HG02588 (cell line): Measurements from ENCODE around the gene INHBC.
A peak's percentile ranks its signal among the peaks of the same experiment; 100 is the strongest.

Source experiments
- ATAC-seq: cut with Tn5 transposase; IDR thresholded peaks from one replicate; pipeline ENCODE4 v1.9.1; 2021; ENCODE audit warnings: mild to moderate bottlenecking, moderate library complexity; ENCODE audit not compliant: unreplicated experiment

Gene INHBC

DNA sequence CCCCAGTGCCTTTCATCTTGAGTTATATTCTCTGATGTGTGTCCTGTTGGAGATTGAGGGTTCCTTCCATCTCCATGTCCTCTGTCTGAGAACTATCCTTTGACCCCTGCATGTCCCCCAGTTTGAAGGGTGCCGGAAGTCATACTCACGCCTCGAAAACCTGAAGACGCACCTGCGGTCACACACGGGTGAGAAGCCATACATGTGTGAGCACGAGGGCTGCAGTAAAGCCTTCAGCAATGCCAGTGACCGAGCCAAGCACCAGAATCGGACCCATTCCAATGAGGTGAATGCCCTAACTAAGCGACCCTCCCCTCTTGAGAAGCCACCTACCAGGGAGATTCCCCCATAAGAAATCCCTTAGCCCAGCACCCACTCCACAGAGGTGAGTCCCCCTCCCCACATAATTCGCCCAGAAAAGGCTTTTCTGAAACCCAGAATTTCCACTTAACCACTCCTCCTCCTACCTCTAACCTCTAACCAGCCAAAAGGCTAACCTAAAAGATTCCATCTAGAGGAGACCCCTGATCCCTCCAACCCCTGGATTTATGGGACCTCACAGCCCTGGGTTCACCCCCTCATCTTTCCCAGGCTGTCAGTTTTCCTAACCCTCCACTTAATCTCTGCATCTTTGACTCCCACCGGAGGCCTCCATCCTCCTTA lies 32.8 kb downstream of the INHBC start:
- no peak for ATAC-seq

DNA sequence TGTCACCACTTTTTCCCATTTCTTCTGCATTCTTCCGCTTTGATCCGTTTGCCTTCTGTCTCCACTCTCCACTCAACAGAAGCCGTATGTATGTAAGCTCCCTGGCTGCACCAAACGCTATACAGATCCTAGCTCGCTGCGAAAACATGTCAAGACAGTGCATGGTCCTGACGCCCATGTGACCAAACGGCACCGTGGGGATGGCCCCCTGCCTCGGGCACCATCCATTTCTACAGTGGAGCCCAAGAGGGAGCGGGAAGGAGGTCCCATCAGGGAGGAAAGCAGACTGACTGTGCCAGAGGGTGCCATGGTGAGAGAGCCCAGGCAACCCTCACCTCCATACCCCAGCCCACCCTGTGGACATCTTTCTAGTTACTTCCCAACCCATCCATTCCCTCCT lies 33.3 kb downstream of the INHBC start:
- no peak for ATAC-seq

DNA sequence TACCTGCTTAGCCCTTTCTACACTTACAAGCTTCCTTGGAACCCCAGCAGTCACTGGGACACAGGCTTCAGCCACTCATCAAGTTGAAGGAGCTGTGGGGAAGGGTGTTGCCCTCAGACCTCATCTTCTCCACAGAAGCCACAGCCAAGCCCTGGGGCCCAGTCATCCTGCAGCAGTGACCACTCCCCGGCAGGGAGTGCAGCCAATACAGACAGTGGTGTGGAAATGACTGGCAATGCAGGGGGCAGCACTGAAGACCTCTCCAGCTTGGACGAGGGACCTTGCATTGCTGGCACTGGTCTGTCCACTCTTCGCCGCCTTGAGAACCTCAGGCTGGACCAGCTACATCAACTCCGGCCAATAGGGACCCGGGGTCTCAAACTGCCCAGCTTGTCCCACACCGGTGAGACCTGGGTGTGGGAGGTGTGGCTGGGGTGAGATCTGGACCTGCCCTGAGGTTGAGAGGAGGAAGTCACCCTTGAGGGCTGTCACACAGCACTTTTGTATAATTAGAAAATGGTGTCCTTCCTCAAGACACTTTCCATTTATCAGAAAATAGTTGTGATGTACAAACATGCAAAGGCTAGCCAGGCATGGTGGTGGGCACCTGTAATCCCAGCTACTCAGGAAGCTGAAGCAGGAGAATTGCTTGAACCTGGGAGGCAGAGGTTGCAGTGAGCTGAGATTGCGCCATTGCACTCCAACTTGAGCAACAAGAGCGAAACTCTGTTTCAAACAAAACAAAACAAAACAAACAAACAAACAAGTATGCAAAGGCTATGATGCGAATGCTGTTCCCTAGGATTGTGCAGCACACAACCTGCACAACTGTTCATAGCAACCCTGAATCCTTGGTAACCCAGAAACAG lies 34.9 kb downstream of the INHBC start:
- no peak for ATAC-seq

DNA sequence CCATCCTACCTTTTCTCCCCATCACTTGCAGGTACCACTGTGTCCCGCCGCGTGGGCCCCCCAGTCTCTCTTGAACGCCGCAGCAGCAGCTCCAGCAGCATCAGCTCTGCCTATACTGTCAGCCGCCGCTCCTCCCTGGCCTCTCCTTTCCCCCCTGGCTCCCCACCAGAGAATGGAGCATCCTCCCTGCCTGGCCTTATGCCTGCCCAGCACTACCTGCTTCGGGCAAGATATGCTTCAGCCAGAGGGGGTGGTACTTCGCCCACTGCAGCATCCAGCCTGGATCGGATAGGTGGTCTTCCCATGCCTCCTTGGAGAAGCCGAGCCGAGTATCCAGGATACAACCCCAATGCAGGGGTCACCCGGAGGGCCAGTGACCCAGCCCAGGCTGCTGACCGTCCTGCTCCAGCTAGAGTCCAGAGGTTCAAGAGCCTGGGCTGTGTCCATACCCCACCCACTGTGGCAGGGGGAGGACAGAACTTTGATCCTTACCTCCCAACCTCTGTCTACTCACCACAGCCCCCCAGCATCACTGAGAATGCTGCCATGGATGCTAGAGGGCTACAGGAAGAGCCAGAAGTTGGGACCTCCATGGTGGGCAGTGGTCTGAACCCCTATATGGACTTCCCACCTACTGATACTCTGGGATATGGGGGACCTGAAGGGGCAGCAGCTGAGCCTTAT lies 35.8 kb downstream of the INHBC start:
- ATAC-seq, result no peak

DNA sequence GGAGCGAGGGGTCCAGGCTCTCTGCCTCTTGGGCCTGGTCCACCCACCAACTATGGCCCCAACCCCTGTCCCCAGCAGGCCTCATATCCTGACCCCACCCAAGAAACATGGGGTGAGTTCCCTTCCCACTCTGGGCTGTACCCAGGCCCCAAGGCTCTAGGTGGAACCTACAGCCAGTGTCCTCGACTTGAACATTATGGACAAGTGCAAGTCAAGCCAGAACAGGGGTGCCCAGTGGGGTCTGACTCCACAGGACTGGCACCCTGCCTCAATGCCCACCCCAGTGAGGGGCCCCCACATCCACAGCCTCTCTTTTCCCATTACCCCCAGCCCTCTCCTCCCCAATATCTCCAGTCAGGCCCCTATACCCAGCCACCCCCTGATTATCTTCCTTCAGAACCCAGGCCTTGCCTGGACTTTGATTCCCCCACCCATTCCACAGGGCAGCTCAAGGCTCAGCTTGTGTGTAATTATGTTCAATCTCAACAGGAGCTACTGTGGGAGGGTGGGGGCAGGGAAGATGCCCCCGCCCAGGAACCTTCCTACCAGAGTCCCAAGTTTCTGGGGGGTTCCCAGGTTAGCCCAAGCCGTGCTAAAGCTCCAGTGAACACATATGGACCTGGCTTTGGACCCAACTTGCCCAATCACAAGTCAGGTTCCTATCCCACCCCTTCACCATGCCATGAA lies 36.5 kb downstream of the INHBC start:
- no peak for ATAC-seq

- no peak for ATAC-seq
Measured at GRCh38 chr12:57471661-57472060, 37.1 kb downstream of the INHBC start.

DNA sequence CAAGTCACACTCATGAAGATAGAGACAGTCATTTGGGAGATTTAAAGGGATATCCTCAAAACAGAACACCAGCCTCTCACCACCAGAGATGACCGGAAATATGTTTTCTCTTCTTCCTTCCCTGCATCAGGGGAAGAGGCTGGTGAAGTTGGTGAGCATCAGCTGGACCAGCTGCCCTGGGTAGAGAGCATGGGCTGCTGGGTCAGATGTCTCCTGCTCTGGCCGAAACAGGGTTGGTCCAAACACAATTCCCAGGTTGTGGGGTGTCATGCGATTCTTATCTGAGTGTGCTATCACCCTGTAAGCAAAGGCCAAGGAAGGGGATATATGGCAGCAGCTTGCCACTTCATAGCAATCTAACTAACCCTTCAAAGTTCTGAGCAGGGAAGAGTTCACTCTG lies 37.8 kb downstream of the INHBC start:
- no peak for ATAC-seq

GRCh38 chr12:57473392-57473791 lies 38.8 kb downstream of the INHBC start:
- ATAC-seq, result no peak

DNA sequence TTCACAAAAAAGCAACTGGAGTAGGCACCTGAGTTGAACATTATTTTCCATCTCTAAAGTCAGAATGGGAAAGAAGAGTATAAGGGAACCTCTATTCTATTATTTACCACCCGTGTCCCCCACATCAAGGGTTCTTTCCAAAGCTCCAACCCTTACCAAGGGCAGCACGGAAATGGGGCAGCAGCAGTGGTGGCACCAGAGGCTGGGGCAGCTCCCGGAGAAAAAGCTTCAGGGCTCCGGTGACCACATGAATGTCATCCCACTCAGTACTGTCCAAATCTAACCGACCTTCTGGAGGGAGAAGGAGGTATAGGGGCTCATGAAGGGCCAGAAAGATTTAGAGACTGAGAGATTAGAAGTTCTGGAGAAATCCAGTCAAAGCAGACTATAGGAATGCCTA lies 39.3 kb downstream of the INHBC start:
- ATAC-seq, result no peak

DNA sequence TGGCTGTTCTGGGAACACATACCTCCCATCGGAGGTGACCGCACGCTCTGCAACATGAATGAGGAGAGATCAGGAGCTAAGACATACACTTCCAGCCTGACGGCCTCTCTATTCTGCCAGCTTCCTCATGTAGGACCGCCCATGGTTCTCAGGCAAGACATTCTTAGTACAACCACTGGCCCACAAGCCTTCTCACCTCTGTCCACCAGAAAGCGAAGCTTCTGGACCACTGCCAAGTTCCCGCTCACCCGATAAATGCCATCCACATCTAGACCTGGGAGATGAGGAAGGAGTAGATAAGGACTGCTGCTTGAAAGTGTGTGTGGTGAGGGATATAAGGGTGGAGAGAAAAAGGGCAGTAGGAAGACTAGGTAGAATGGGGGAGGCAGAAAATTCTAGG lies 39.8 kb downstream of the INHBC start:
- ATAC-seq, result no peak

GRCh38 chr12:57474862-57475261 lies 40.3 kb downstream of the INHBC start:
- no peak for ATAC-seq

DNA sequence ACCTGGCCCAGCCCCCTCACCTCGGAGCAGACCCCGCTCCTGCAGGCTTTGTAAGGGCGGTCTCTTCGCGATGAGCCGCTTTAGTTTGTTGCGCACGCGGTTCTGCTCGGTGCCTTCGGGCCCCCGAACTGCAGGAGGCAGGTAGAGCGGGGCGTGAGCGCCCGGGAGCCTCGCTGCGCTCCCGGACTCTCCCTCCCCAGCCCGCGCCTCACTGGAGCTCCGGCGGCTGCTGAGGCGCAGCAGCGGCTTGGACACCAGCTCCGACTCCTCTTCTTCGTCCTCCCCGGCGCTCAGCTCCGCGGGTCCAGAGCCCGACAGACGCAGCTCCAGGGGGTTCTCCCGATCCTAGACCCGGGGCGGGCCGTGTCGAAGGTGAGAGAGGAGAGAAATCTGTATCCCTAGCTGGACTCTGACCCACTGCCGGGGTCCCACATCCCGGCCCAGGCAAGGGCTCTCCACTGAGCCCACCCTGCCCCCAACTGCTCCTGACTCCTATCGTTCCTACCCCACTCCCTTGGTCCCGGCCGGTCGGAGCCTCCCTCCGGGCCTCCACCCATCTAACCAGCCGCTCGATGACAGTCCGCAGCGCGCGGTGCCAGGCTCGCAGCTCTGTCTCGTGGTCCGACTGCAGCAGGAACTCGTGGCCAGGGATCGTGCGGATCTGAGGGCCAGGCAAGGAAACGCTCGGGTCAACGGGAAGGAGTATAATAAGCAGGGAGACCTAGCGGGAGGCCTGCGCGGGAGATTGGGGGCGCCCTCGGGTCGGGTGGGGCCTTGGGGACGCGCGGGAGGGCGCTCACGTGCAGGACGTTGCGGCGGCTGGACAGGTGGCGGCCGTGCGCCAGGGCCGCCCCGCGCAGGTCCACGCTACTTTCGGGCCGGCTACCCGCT lies 40.9 kb downstream of the INHBC start:
- peak; percentile 13 for ATAC-seq

- peak; percentile 48 for ATAC-seq
Measured at GRCh38 chr12:57476162-57476992, 41.8 kb downstream of the INHBC start.

- no peak for ATAC-seq
Measured at GRCh38 chr12:57476993-57477709, 42.6 kb downstream of the INHBC start.

DNA sequence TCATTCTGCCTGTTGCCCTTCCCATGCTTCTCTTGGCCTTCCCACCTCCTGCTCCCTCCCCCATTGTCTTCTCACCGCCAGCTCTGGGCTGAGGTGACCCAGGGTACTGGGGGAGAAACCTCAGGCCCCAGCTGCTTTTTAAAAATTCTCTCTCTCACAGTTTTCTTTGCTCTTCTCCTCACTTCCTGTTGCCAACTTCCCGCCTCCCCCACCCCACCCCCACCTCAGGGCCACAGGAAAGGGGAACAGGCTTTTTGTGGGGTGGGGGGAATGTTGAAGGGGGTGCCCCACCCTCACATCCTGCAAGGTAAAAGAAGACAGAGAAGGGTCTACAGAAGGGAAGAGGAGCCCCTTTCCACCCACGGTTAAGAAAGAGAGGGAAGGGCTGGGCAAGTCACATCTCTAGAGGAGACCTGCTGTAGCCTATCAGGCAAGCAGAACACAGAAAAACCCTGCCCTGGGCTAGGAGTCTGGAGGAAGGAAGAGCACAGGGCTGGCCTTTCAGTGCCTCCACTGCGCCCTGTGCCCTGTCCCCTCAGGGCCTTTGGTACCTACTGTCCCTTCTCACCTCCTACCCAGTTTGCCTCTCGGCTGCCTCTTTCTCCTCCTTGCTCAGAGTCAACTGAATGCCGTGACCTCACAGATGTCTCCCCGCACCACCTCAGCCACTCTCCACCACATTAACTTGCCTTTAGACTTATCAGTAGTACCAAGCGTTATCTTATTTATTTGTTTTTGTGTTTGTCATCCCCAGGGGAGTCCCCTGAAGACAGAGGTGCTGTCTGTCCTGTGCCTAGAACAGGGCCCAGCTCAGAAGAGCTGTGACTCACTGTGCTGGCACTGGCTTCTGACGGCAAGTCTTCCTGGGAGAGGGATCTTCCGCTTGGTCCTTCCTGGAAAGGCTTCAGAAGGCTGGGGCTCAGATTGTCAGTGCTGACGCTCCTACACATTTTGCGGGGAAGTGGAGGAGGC lies 43.4 kb downstream of the INHBC start:
- ATAC-seq, result peak; percentile 44

- no peak for ATAC-seq
Measured at GRCh38 chr12:57479043-57479375, 44.4 kb downstream of the INHBC start.

- no peak for ATAC-seq
Measured at GRCh38 chr12:57479376-57480115, 45.0 kb downstream of the INHBC start, which contains the start of gene ARHGAP9. ARHGAP9 (minus strand) TSS chr12:57479866; CDS start chr12:57479406, 460 bp downstream.
